IMR-90 (cell line): Measurements from ENCODE around the gene SDCCAG8.

Experiments used
- BHLHE40 ChIP-seq: fragments of 150-350 bp; IDR thresholded peaks from 2 replicates; pipeline ENCODE4 v1.6.1; 2016; ENCODE audit warnings: mild to moderate bottlenecking, low read depth, low read length
- CEBPB ChIP-seq: IDR thresholded peaks from 2 replicates; pipeline ENCODE4 v1.6.1; 2012; ENCODE audit warnings: low read depth, low read length, improper control_type of control experiment
- CHD1 ChIP-seq: IDR thresholded peaks from 2 replicates; pipeline ENCODE4 v1.6.1; 2012; ENCODE audit warnings: low read depth, low read length, improper control_type of control experiment
- CTCF ChIP-seq: conservative IDR thresholded peaks from 2 replicates; pipeline ENCODE4 v1.5.1; 2012; ENCODE audit warnings: mild to moderate bottlenecking, low read depth, low read length, improper control_type of control experiment
- FOS ChIP-seq: fragments of 150-350 bp; IDR thresholded peaks from 2 replicates; pipeline ENCODE4 v1.6.1; 2016; ENCODE audit warnings: low read depth, low read length
- MAZ ChIP-seq: IDR thresholded peaks from 2 replicates; pipeline ENCODE4 v1.6.1; 2012; ENCODE audit warnings: low read depth, mild to moderate bottlenecking, low read length, improper control_type of control experiment, moderate library complexity, borderline replicate concordance
- NFE2L2 ChIP-seq: fragments of 150-350 bp; IDR thresholded peaks from 2 replicates; pipeline ENCODE4 v1.6.1; 2016; ENCODE audit warnings: low read depth, mild to moderate bottlenecking, low read length
- POLR2A ChIP-seq: IDR thresholded peaks from 2 replicates; pipeline ENCODE4 v1.6.1; 2012; ENCODE audit warnings: mild to moderate bottlenecking, low read depth, low read length
- RCOR1 ChIP-seq: IDR thresholded peaks from 2 replicates; pipeline ENCODE4 v1.6.1; 2012; ENCODE audit warnings: mild to moderate bottlenecking, low read length, improper control_type of control experiment; ENCODE audit not compliant: insufficient replicate concordance
- RFX5 ChIP-seq: IDR thresholded peaks from 2 replicates; pipeline ENCODE4 v1.8.0; 2012; ENCODE audit warnings: low read depth, mild to moderate bottlenecking, low read length, moderate library complexity
- SMC3 ChIP-seq: fragments of 150-350 bp; IDR thresholded peaks from 2 replicates; pipeline ENCODE4 v1.6.1; 2016; ENCODE audit warnings: low read depth, mild to moderate bottlenecking, antibody characterized with exemption, low read length, moderate library complexity
- TF ChIP-seq, protein P1 (sequence below): fragments of 150-350 bp; IDR thresholded peaks from 2 replicates; pipeline ENCODE4 v1.6.1; 2017; ENCODE audit warnings: mild to moderate bottlenecking, antibody characterized with exemption, low read length, low read depth
- TF ChIP-seq, protein P2 (sequence below): fragments of 150-350 bp; IDR thresholded peaks from 2 replicates; pipeline ENCODE4 v1.6.1; 2016; ENCODE audit warnings: low read depth, mild to moderate bottlenecking, low read length, moderate library complexity, borderline replicate concordance

- TF ChIP-seq CTCF (no peak), CHD1 (no peak), POLR2A (no peak), RFX5 (no peak), SMC3 (no peak), MAZ (no peak), NFE2L2 (no peak), CEBPB (no peak), RCOR1 (no peak), FOS (no peak), BHLHE40 (no peak)
- TF ChIP-seq, protein P1, sequence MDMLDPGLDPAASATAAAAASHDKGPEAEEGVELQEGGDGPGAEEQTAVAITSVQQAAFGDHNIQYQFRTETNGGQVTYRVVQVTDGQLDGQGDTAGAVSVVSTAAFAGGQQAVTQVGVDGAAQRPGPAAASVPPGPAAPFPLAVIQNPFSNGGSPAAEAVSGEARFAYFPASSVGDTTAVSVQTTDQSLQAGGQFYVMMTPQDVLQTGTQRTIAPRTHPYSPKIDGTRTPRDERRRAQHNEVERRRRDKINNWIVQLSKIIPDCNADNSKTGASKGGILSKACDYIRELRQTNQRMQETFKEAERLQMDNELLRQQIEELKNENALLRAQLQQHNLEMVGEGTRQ, result no peak
- TF ChIP-seq, protein P2, sequence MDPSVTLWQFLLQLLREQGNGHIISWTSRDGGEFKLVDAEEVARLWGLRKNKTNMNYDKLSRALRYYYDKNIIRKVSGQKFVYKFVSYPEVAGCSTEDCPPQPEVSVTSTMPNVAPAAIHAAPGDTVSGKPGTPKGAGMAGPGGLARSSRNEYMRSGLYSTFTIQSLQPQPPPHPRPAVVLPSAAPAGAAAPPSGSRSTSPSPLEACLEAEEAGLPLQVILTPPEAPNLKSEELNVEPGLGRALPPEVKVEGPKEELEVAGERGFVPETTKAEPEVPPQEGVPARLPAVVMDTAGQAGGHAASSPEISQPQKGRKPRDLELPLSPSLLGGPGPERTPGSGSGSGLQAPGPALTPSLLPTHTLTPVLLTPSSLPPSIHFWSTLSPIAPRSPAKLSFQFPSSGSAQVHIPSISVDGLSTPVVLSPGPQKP, result no peak
These were observed 26.3 kb upstream of the SDCCAG8 start for GRCh38 chr1:243229526-243229925.
